ENCODE measurements around the gene RAPGEF5. TPM values are rescaled to one million over a fixed set of nuclear protein-coding genes. Genes with fewer than 3 reads are reported as not detected.

RAPGEF5 gene
- total RNA-seq, 4 donors from 2014 or later: 26.5 to 76.6 (median 39.3) TPM

- no peaks in the 10 kb centered on the region for H3K4me1 ChIP-seq
- 87 to 94% methylated on average over 4 of the region's 4 CpGs for WGBS, 2 donors
- H3K36me3 ChIP-seq: no peaks in the 10 kb centered on the region
- H3K27me3 ChIP-seq: no peaks in the 10 kb centered on the region
- no peaks in the 10 kb centered on the region for H3K9me3 ChIP-seq
- DNase-seq: no peak
- TF ChIP-seq POLR2A (IDR thresholded peaks at IDR 0.05): no peak
- TF ChIP-seq CTCF (IDR thresholded peaks at IDR 0.05): no peak
- H3K27ac ChIP-seq: no peak overlapping the region
- no peak overlapping the region for H3K4me3 ChIP-seq (replicated peaks in 1 of 3)
- intact Hi-C loops (cut with DNase I): no loop called here
Observed at GRCh38 chr7:22363756-22364422, 6.9 kb upstream of the RAPGEF5 start.

GRCh38 chr7:22361795-22362194 lies 4.8 kb upstream of the RAPGEF5 start:
- DNase-seq: peak; percentile 23 to 42
- Histone ChIP-seq H3K4me3 (replicated peaks in 1 of 3) (no peak overlapping the region), H3K36me3 (no peaks in the 10 kb centered on the region), H3K9me3 (no peaks in the 10 kb centered on the region), H3K4me1 (peaks cover 4% of the 10 kb centered on the region in 2 donors), H3K27ac (no peak overlapping the region), H3K27me3 (no peaks in the 10 kb centered on the region)
- TF ChIP-seq CTCF (IDR thresholded peaks at IDR 0.05): no peak
- TF ChIP-seq POLR2A (IDR thresholded peaks at IDR 0.05): no peak
- intact Hi-C loops (cut with DNase I): no loop called here
- WGBS, 2 donors: 37 to 56% methylated on average over 2 of the region's 2 CpGs

- H3K36me3 ChIP-seq: no peaks in the 10 kb centered on the region
- TF ChIP-seq POLR2A (IDR thresholded peaks at IDR 0.05) (no peak), CTCF (IDR thresholded peaks at IDR 0.05) (no peak)
- intact Hi-C loops (cut with DNase I): no loop called here
- peaks cover 4 to 7% of the 10 kb centered on the region in 2 donors for H3K4me1 ChIP-seq
- no peaks in the 10 kb centered on the region for H3K9me3 ChIP-seq
- no peaks in the 10 kb centered on the region for H3K27me3 ChIP-seq
- DNase-seq: no peak
- WGBS, 2 donors: 85 to 88% methylated on average over 6 of the region's 6 CpGs
- no peak overlapping the region for H3K4me3 ChIP-seq (replicated peaks in 1 of 3)
- no peak overlapping the region for H3K27ac ChIP-seq
Observed at GRCh38 chr7:22361320-22361719, 4.4 kb upstream of the RAPGEF5 start.

- H3K9me3 ChIP-seq: no peaks in the 10 kb centered on the region
- intact Hi-C loops (cut with DNase I): no loop called here
- no peaks in the 10 kb centered on the region for H3K36me3 ChIP-seq
- no peaks in the 10 kb centered on the region for H3K27me3 ChIP-seq
- H3K27ac ChIP-seq: no peak overlapping the region
- H3K4me1 ChIP-seq: peaks cover 4 to 12% of the 10 kb centered on the region in 2 donors
- TF ChIP-seq CTCF (IDR thresholded peaks at IDR 0.05): no peak
- no peak for TF ChIP-seq POLR2A (IDR thresholded peaks at IDR 0.05)
- WGBS, 2 donors: 94% methylated on average over 8 of the region's 8 CpGs
- DNase-seq: no peak
- H3K4me3 ChIP-seq (replicated peaks in 1 of 3): no peak overlapping the region
Observed at GRCh38 chr7:22358820-22359697, 2.1 kb upstream of the RAPGEF5 start.

Measured in thyroid gland (tissue), 4 donors.